Astrocyte of the hippocampus (primary cell): ENCODE measurements around the gene SQSTM1.
A peak's percentile ranks its signal among the peaks of the same experiment; 100 is the strongest.

Source experiments
- DNase-seq: peaks from one replicate; pipeline ENCODE4 v3.0.0; 2011; ENCODE audit warnings: low read depth, low spot score

The SQSTM1 gene

DNA sequence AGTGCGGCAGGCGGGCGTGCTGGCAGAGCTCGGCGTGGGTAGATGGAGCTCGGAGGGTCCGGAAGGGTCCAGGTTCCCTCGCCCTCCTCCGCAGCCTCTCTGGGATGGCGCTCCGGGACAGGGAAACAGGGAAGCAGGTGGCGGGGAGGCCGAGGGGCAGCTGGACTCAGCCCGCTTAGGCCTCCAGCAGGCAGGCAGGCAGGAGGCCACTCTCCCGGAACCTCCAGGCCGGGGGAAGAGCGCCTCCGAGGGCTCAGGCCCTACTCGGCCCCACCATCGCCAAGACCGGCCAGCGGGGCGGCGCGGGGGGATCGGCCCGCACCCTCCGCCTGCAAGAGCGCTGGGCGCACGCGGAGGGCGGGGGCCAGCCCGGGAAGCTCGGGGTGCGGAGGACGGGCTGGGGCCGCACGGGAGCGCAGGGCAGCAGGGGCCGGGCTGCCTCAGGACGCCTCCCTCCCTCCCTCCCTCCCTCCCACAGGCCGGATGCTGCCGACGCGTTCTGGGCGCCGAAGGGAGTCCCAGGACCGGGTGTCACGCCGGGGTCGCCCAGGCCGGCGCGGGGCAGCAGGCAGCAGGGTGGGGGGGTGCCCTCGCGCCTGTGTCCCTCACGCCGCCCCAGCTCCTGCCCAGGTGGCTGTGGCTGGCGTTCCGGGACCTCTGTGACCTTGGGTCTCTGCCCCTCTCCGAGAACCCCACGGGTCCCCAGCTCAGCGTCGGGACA is 15.0 kb upstream of the SQSTM1 start:
- DNase-seq: peak; percentile 67

DNA sequence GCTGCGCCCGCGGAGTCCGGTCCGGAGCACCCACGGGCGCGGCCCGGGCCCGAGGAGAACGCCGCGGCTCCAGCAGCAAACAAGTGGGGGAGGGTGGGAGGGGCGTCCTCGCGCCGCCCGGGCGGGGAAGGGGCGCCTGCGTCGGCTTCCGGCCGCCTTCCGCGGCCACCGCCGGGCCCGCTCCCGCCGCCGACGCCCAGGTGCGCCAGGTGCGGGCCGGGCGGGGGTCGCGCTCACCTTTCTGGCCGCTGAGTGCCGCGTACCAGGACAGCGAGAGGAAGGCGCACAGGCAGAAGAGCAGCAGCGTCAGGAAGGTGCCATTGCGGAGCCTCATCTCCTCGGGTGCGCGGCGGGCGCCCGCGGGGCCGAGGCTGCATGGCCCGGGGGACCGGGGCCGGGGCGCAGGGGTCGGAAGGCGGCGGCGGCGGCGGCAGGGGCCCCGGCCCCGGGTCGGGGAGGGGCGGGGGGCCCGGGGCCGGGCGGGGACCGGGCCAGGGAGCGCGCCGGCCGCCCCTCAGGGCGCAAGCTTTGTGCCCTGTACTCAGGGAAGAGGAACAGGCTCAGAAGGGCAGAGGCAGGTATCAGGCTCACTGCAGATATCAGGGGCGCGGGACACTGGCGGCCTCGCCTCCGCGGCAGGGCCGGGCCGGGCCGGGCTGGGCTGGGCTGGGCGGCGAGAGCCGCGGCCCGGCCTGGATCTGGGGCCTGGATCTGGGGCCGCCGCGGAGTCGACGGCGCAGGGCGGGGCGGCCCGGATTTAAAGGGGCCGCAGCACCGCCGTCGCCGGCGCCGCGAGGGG is 14.3 kb upstream of the SQSTM1 start, which contains the start of gene MGAT4B:
TSS of gene MGAT4B (minus strand) at position 617 of the 799 bp plus-strand sequence. CDS start at position 334, 283 bp downstream.
- DNase-seq: peak; percentile 93

DNA sequence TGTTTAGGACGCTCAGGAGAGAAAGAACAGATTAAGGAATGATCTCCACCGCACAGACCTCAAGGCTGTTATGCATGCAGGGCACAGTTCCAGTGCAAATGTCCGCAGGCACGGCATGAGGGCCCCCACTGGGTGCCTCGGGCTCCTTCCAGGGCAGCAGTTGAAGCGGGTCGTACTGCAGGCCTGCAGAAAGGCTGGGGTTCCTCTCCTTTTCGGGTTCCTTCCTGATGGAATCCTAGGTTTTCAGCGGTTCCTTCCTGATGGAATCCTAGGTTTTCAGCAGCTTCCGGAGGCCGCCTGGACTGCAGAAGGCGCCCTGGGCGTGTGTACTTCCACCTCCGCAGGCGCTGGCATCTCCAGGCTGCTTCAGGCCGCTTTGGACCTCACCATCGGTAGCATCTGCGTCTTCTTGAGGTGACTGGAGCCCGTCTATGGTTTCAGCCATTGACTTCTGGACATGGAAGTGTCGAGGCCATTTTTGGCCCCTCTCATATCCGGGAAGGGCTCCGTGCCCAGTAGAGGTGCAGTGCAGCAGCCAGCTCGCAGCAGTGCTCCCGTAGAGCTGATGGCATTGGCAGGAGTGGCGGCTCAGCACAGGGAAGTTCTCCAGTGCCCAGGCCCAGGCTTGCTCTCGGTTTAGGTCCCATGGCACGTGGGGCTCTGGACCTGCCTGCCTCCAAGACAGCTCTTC is 8.4 kb upstream of the SQSTM1 start:
- no peak for DNase-seq

GRCh38 chr5:179812997-179813607 is 7.6 kb upstream of the SQSTM1 start:
- DNase-seq: no peak

DNA sequence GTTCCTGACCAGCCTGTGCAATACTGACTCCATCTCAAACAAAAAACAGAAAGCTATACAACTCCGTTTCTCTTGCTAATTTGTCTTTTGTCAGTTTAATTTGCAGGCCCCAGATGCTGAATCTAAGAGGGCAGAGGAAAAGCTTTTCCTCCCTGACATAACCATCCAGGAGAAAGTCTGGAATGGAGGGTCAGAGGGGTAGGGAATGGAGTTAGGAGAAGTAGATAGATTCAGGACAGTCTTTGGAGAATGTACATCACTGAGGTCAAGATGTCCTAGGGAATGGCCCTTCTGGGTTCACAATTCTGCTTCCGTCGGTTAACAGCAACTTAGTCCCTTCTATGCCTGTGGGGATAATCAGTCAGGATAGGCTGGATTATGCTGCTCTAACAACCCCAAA is 6.6 kb upstream of the SQSTM1 start:
- no peak for DNase-seq

DNA sequence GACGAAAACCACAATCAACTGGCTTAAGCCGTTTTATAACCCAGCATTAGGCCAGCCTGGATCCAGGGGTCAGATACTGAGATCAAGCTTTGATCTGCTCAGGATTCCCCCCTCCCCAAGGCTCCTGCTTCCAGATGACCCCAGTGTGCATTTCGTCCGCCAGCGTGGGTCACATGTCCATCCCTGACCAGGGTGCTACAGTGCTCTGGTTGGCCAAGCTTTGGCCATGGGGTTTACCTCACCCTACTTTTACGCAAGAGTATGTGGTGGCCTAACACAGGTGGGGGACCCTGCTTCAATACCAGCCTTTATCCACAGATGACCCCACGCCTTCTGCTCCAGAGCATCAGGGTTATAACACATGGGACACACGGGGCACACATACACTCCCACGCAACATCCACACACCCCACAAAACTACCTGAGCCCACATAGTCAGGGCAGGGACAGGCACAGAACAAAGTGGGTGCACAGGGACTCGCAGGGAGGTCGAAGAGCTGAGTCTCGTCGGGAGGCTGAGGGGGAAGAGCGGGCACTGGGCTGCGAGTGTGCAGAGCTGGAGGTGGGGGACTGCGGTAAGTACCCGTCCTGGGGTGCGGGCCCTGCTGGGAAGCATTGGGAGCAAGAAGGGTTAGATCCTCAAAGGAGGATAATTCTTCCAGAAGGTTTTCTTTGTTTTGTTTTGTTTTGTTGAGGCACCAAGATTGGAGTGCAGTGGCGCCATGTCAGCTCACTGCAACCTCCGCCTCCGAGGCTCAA is 5.0 kb upstream of the SQSTM1 start:
- DNase-seq: no peak

DNA sequence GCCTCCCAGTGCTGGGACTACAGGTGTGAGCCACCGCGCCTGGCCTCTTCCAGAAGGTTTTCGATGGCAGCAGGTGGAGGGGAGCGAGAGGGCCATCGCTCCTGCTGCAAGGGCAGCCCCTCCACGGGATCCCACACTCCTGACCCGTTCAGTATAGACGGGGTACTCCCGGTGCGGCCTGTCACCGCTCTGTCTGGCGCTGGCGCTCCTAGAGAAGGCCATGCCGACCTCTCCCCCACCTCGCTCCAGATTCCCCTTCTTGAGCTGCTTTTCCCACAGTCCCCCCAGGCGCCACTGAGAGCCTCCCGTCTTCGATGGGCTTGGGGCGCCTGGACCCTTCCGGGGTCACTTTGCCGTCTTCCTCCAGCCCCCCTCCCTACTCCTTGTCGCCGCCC is 4.3 kb upstream of the SQSTM1 start:
- DNase-seq: no peak

DNA sequence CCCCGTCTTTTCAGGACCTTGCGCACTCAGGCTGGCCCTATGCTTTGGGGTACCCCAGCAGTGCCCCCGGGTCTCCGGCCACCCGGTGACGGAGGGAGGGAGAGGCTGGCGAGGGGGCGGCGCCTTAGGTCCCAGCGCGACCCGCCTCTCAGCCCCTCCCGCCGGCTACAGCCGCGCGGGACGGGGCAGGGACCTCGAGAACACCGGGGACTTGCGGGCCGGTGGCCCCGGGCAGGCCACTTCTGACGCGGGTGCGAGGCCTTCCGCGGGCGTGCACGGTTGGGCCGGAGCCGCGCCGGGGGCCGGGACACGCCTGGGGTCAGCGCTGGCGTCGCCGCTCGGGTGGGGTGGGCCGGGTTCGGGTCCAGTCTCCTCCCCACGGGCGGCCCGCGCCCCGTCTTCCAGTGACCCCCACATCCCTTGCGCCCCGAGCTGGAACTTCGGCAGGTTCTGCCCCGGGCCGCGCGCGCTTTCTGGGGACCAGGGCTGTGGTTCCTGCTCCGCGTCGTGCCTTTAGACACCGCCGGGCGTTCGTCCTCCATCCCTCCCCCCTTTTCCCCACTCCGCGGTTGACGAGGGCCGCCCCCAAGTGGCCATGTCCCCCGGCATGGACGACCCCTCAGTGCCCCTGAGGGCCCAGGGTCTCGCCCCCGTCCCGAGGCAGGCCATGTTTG is 3.8 kb upstream of the SQSTM1 start:
- peak; percentile 52 for DNase-seq

DNA sequence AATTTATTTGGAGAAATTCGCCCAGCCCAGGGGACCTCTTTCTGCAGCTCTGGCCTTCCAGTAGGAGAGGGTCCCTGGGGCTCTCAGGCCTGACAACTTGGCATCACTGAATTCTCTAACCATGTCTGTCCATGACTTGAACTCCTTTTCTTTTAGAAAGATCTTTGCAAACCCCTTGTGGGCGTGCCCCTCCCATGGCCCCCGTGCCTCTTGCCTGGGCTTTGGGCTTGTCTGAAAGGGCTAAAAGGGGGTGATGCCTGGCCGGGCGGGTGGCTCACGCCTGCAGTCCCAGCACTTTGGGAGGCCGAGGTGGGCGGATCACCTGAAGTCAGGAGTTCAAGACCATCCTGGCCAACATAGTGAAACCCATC is 3.2 kb upstream of the SQSTM1 start:
- DNase-seq: no peak

DNA sequence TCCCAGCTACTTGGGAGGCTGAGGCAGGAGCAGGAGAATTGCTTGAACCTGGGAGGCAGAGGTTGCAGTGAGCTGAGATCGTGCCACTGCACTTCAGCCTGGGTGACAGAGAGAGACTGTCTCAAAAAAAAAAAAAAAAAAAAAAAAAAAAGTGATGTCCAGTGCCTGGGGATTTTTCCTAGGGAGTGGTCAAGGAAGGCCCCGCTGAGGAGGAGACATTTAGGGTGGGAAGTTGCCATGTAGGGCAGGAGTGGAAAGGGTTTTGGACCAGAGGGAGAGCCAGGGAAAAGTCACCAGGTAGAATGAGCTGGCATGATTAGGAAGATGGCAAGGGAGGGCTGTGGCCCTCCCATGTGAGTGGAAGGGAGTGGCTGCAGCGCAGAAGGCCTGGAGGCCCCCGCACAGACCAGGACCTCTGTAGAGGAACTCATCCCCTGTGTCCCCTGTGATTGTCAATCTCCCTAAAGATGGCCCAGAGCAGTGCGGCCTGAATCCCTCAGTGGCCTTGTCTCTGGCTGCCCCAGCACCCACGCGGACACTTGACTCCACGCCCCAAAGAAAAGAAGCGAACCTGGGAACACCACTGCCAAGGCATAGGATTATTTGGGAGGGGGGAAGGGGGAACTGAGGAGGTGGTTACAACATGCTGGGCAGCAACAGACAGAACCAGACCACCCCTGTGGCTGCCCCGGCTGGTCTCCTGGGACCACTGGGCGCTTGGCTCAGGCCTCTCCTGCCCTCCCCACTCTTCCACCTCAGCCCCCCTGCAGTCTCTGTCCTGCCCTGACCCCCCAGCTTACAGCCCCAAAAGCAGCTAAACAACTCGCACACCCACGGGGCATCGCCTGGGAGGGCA is 2.6 kb upstream of the SQSTM1 start:
- DNase-seq: no peak

DNA sequence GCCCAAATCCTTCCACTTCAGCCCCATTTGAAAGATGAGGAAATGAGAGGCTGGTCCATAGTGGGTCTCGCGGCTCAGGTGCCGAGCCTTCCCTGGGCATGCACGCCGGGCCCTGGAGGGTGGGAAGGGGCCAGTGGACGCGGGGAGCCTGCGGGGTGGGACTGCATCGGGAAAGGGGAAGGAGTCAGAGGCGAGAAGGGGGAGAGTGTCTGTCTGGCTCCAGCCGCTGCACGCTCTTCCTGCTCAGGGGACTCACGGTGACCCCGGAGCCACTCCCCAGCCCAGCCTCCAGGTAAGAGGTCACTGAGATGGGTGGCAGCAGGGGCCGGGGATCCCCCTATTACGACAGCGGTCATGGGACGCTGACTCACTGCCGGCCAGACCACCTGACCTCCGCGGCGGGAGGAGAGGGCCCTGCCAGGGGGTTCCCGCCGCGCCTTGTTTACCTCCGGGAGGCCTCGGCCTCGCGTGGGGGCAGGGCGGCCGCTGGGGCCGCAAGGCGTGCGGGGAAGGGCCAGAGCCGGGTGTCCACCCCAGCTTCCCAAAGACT is 1.9 kb upstream of the SQSTM1 start:
- DNase-seq: peak; percentile 98

GRCh38 chr5:179819296-179820126 is 1.2 kb upstream of the SQSTM1 start:
- DNase-seq: peak; percentile 83

DNA sequence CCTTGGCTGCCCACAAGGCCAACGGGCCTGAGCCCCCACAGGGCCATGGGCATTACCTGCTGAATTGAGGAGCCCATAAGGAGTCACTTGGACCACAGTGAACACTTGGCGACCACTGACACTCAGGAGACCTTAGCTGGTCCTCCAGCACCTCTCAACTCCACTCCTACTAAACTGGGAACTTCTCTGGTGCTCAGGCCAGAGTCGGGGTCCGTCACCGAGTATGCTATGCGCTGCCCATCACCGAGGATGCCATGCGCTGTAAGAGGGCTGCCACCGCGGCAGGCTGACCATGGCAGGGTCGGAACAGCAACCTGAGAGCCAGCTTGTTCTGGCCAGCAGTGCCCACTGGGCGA is 600 bp upstream of the SQSTM1 start:
- DNase-seq: peak; percentile 35

GRCh38 chr5:179821298-179822058 is 773 bp downstream of the SQSTM1 start:
- DNase-seq: peak; percentile 96

DNA sequence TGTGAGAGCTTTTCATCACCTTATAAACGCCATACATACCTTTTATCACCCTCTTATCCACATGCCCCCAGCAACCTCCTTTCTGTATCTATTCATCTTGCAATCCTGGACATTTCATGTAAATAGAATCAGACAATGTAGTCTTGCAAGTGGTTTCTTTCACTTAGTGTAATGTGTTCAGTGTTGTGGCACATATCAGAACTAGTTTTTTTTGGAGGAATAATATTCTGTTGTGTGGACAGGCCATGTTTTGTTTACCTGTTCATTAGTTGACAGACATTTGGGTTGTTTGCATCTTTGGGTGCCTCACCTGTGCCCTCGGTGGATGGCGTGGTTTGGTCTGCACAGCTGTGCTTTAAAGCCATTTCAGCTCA is 1.3 kb downstream of the SQSTM1 start:
- DNase-seq: no peak

DNA sequence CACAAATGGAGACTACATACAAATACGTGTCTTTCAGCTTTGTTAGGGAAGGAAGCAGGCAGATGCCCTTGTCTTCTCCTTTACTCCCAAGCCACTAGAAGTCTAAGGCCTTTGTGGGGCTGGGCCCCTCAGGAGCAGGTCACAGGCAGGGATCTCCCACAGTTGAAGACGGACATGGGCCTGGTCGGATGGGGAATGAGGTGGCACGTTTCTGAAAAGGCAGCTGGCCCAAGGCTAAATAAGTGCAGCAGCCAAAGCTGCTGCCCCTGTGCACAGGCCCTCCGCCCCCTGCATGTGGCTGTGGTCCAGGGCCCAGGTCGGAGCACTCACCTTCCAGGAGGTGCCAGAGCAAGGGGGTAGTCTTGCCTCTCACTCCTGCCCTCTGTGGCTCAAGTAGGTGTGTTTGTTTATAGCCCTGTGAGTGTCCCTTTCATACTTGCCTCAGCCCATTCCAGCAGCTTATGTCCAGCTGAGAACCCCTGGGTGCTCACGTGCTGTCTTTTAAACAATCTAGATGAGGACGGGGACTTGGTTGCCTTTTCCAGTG is 1.8 kb downstream of the SQSTM1 start:
- no peak for DNase-seq

GRCh38 chr5:179823937-179824744 is 3.4 kb downstream of the SQSTM1 start:
- DNase-seq: no peak
